A549 (cell line): ENCODE results near the gene LRRC4C.

Experiments
- CHD2 ChIP-seq: fragments of 150-350 bp; IDR thresholded peaks from 2 replicates; pipeline ENCODE4 v1.6.1; 2014; ENCODE audit warnings: low read length; ENCODE audit not compliant: partially characterized antibody
- EP300 ChIP-seq, 2 experiments: fragments of >200 bp; sonication (Bioruptor Twin); formaldehyde crosslinking; IDR thresholded peaks; 2 replicates in 1 of 2; 3 replicates in 1 of 2; pipeline ENCODE4 v1.6.1; 2016 to 2017
- JUN ChIP-seq, 2 experiments: fragments of >200 bp; sonication (Bioruptor Twin); formaldehyde crosslinking; IDR thresholded peaks; 2 replicates in 1 of 2; 3 replicates in 1 of 2; pipeline ENCODE4 v1.6.1; 2016 to 2017
- MAFK ChIP-seq: fragments of 450-650 bp; IDR thresholded peaks from 2 replicates; pipeline ENCODE4 v1.6.1; 2014; ENCODE audit not compliant: partially characterized antibody
- NR3C1 ChIP-seq: fragments of >200 bp; sonication (Bioruptor Twin); formaldehyde crosslinking; IDR thresholded peaks from 3 replicates; pipeline ENCODE4 v1.6.1; 2017
- RAD21 ChIP-seq, 2 experiments: fragments of >200 bp in 1 of 2; sonication (Bioruptor Twin) in 1 of 2; formaldehyde crosslinking in 1 of 2; IDR thresholded peaks in 1 of 2; conservative IDR thresholded peaks in 1 of 2; 2 replicates in 1 of 2; 3 replicates in 1 of 2; pipeline ENCODE4 v1.6.1; 2012 to 2018; ENCODE audit warnings: inconsistent platforms in 1 of 2
- SMC3 ChIP-seq: fragments of >200 bp; sonication (Bioruptor Twin); formaldehyde crosslinking; IDR thresholded peaks from 3 replicates; pipeline ENCODE4 v1.6.1; 2018; ENCODE audit warnings: inconsistent platforms
- TF ChIP-seq, protein P1 (sequence below): fragments of >200 bp; sonication (Bioruptor Twin); formaldehyde crosslinking; IDR thresholded peaks from 3 replicates; pipeline ENCODE4 v1.5.1; 2016
- TF ChIP-seq, protein P2 (sequence below): IDR thresholded peaks from 2 replicates; pipeline ENCODE4 v1.6.1; 2012
- TF ChIP-seq, protein P3 (sequence below): fragments of 200-600 bp; sonication (generic); IDR thresholded peaks from 2 replicates; pipeline ENCODE4 v1.6.1; 2016; ENCODE audit warnings: antibody characterized with exemption, mild to moderate bottlenecking, moderate library complexity

DNA sequence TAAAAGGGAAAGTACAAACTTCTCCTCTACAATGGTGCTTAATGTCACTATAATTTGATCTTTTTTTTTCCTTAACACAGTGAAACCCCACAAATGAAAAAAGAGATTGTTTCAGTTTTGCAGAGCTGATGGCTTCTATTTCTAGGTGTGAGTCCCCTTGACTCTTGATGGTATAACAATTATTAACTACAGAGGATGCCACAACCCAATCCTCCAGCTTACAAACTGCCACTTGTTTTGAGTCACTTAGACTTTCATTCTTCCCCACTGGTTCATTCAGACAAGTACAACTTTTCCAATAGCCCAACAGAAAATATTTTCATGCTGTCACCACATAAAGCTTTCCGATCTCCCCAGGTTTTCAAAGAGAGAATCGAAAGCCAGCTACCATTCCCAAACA lies 812.2 kb downstream of the LRRC4C start:
- TF ChIP-seq, protein P1, sequence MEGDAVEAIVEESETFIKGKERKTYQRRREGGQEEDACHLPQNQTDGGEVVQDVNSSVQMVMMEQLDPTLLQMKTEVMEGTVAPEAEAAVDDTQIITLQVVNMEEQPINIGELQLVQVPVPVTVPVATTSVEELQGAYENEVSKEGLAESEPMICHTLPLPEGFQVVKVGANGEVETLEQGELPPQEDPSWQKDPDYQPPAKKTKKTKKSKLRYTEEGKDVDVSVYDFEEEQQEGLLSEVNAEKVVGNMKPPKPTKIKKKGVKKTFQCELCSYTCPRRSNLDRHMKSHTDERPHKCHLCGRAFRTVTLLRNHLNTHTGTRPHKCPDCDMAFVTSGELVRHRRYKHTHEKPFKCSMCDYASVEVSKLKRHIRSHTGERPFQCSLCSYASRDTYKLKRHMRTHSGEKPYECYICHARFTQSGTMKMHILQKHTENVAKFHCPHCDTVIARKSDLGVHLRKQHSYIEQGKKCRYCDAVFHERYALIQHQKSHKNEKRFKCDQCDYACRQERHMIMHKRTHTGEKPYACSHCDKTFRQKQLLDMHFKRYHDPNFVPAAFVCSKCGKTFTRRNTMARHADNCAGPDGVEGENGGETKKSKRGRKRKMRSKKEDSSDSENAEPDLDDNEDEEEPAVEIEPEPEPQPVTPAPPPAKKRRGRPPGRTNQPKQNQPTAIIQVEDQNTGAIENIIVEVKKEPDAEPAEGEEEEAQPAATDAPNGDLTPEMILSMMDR: no peak
- TF ChIP-seq JUN (IDR thresholded peaks at IDR 0.05) (no peak), NR3C1 (no peak), RAD21 (conservative IDR thresholded peaks at IDR 0.05 in 1 of 2, IDR thresholded peaks at IDR 0.05 in 1 of 2) (no peak), MAFK (no peak), EP300 (IDR thresholded peaks at IDR 0.05) (no peak), CHD2 (no peak), SMC3 (no peak)
- TF ChIP-seq, protein P2, sequence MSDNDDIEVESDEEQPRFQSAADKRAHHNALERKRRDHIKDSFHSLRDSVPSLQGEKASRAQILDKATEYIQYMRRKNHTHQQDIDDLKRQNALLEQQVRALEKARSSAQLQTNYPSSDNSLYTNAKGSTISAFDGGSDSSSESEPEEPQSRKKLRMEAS: no peak
- TF ChIP-seq, protein P3, sequence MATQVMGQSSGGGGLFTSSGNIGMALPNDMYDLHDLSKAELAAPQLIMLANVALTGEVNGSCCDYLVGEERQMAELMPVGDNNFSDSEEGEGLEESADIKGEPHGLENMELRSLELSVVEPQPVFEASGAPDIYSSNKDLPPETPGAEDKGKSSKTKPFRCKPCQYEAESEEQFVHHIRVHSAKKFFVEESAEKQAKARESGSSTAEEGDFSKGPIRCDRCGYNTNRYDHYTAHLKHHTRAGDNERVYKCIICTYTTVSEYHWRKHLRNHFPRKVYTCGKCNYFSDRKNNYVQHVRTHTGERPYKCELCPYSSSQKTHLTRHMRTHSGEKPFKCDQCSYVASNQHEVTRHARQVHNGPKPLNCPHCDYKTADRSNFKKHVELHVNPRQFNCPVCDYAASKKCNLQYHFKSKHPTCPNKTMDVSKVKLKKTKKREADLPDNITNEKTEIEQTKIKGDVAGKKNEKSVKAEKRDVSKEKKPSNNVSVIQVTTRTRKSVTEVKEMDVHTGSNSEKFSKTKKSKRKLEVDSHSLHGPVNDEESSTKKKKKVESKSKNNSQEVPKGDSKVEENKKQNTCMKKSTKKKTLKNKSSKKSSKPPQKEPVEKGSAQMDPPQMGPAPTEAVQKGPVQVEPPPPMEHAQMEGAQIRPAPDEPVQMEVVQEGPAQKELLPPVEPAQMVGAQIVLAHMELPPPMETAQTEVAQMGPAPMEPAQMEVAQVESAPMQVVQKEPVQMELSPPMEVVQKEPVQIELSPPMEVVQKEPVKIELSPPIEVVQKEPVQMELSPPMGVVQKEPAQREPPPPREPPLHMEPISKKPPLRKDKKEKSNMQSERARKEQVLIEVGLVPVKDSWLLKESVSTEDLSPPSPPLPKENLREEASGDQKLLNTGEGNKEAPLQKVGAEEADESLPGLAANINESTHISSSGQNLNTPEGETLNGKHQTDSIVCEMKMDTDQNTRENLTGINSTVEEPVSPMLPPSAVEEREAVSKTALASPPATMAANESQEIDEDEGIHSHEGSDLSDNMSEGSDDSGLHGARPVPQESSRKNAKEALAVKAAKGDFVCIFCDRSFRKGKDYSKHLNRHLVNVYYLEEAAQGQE: no peak
